Stimulated activated CD8-positive, alpha-beta memory T cell treated with anti-CD3 and anti-CD28 coated beads, Interleukin-2, amount 100 ng/mL, for 1 hour (primary cell): Measurements from ENCODE around the gene LECT2.

Source experiments
- DNase-seq, 2 donors: peaks; one replicate each; pipeline ENCODE4 v3.0.0-alpha.2; 2020; ENCODE audit warnings: low read depth in 2 of 2

Gene LECT2

DNA sequence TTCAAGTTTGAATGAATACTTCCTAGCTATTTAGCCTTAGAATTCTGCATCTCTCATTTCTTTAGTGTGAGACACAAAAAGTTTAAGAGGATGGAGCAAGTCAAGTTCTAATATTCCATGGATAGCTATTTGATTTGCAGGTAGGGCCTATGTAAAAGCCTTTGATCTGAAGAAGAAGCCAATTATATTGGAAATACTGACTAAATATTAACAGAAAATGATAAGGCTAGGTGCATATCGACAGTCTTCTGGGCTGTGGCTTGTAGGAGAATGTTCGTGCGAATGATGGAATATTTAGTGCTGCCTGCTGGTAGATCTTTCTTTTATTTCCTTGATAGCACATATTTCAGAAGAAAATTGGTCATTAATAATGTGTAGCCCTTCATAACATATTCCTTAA lies at the start of gene LECT2:
Gene LECT2, minus strand, starts transcription at position 85 of the 400 bp plus-strand sequence. CDS start 150 bp downstream, outside the sequence.
- no peak for DNase-seq

DNA sequence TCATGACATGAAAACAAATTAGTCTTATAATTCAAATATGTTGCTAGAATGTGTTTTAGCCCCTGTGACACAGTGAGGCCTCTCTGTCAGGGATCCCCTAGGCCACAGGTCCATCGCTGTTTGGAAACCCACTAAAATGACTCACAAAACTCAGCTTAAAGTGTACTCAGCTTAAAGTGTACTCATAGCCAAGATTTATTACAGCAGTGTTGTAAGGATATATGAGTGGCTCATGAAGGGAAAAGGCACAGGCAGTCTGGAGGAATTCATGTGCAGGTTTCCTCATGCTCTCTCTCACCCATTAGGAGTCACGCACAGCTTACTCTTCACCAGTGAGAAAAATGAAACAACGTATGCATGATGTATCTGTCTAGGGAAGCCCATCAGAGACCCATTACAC lies 49.7 kb upstream of the LECT2 start:
- no peak for DNase-seq

DNA sequence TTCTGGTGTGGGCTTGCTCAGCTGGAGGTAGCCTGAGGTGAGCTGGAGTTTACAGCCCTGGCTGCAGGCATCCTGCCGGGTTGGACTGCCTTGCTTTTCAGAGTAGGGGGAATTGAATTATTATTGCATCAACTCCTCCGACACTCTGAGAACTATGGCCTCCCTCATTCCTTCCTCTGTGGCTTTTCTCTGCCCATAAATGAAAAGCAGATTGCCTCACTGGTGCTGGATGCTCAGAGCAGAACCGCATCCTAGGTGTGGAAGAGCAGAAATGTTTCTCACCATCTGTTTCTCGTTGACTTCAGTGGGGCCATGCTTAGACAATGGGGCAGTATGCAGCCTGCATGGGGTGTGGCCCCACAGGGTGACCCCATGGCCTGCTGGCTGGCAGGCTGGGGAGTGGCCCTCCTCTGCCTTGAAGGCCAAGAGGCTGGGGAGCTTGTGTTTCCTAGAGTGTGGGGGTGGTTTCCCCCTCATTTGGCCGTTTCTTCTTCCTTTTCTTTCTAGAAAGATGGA lies 46.7 kb upstream of the LECT2 start:
- DNase-seq, result no peak

DNA sequence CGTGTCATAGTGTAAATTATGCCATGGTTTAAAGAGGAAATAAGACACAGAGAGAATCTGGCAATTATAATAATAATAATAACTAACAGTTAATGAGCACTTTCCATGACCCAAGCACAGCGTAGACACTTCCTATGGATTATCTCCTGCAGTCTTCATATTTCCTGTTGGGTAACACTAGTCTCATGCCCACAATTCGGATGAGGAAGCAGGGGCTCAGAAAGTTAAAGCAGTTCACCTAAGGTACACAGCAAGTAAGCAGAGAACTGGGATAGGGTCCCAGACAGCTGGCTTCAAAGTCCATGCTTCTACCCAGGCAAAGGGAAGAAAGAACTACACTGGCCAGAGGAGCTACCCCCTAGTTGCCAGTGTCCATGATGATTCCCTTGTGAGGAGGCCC lies 46.1 kb upstream of the LECT2 start:
- no peak for DNase-seq

DNA sequence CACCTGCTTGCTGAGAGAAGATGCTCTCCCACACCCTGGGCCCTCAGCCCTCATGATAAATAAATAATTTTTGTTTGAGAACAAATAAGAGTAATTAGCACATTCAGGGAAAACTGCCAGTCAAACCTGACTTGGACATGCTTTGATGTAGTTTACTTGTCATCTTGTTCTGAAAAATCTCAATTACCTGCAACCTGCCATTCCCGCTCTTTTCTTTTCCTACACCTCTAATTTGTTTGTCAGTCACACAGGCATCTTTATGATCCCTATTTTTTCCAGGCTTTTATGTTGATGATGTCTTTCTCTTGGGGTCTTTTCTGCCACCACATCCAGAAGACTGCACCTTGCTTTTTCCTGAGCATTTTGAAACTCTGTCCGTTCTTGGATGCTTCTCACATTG lies 45.4 kb upstream of the LECT2 start:
- no peak for DNase-seq

DNA sequence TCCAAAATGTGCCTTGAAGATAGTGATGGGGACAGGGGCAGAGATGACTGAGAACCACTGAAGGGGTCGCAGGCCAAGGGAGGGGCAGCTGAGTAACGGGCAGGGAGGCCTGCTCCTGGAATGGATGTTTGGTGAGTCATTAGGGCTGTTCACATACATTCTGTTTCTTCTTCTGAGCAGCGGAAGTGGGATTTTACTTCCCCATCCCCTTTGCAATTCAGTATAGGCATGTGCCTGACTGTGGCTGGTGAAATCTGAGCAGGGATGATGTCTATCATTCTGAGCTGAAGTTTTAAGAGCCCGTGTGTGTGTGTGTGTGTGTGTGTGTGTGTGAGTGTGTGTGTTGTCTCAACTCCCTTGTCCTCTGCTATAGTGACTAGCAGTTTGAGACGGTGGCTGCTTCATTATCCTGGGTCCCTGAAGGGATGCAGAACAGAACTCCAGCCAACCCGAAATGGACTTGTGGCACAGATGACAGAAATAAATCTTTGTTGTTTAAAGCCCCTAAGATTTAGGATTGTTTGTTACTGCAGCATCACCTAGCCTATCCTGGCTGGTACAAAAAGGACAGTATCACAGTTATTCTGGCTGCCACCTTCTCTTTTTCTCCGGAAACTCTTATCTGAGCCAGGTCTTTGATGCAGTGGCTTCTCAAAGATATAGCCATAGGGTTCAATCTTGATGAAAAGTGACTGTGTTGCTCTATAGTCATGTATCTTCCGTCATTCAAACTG lies 44.8 kb upstream of the LECT2 start:
- no peak for DNase-seq

DNA sequence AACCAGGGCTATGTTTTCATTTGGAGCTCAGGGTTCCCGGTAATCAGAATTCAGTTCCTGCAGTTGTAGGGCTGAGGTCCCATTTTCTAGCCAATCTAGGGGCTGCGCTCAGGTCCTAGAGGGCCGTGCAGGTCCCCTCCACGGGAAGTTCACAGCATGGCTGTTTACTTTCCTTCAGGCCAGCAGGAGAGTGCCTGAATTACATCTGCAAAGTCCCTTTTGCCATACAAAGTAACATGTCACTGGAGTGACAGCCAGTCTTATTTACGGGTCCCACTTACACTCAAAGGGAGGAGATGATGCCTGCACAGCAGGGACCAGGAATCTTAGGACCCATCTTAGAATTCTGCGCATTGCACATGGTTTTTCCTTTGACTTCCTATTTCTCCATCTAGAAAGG lies 44.1 kb upstream of the LECT2 start:
- DNase-seq, result no peak

DNA sequence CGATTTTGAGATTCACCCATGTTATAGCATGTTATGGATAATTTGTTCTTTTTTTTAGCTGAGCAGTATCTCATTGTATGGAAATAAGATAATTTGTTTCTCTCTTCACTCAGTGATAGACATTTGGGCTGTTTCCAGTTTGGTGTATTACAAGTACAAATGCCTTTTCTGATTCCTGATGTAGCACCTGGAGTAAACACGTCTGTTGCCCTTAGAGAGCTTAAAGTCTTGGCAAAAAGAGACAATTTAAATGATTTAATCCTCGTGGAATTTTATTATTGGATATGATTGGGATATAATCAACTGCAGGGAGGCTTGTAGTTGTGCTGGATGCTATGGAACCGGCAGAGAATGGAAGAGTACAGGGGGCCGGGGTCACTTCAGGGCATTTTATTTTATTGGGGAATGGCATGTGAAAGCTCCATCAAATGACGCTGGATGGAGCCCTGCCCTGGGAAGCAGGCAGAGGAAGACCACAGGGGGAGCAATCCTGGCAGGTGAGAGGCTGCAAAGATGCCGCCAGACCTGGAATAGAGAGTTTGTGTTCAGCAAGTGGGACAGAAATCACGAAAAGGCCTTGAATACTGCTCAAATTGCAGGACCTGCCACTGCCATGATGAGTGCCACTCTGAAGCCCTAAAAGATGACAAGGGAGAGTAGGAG lies 43.0 kb upstream of the LECT2 start:
- DNase-seq, result no peak

DNA sequence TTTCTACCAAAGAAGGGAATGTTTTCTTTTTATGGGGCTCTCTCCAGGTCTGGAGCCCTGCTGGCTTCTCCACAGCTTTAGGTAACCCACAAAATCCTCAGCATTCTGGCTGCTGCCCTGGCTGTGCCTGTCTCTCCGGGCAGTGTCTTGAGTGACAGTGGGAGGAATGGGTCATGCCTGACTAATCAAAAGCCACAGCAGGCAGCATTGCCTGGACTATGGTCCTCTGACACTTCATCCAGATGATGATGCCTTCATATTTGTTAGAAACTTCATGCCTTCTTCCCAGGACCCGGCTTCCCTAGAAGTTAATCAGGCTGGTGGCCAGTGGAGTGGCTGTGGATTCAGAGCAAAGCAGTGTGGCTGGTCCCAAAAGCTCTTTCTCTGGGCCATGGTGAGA lies 41.8 kb upstream of the LECT2 start:
- DNase-seq, result no peak

DNA sequence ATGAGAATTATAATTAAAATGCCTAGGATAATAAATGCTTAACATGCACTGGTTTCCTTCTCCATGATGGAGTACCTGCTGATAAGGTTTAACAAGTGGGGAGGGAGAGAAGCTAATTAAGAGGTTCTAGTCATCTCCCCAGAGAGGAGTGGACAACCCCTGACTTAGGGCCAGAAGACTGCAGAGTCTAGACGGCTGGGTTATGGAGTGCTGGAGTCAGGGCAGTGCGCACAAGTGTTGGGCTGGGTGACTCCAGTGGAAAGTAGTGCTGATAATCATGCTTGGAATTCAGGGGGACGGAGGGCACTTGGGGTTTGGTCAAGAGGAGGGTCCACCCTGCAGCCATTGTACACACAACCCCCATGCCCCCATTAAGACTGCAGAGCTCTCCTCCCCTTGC lies 41.2 kb upstream of the LECT2 start:
- DNase-seq, result no peak

DNA sequence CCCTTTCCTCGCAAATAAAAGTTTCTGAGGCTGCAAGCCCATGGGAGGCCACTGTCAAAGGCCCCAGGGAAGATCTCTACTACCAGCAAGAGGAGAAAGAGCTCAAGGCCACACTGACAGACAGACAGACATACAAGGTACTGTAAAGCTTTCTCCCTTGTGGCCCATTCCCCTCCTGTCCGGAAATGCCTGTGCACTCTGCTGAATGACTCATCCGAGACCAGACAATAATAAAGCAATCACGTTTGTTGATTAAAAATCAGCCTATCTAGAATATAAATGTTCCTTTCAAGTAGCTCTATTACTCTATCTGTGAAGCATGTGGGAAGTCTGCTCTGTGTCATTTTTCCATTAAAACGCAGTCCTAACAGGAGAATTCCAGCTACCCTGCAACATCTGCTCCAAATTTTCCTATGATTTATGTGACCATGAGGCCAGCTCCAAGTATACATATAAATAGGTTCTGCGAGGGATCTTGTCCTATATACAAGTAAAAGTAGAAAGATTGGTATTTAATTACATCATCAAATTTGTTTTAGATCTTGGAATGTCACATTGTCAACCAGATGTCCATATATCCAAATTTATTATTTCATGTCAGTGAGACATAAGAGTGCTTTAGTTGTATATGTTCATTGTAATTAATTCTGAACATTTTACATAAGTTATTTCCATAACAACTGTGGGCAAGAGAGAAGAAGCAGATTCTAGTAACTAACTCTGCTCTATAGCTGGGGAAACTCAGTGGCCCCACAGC lies 39.3 kb upstream of the LECT2 start:
- DNase-seq, result no peak

DNA sequence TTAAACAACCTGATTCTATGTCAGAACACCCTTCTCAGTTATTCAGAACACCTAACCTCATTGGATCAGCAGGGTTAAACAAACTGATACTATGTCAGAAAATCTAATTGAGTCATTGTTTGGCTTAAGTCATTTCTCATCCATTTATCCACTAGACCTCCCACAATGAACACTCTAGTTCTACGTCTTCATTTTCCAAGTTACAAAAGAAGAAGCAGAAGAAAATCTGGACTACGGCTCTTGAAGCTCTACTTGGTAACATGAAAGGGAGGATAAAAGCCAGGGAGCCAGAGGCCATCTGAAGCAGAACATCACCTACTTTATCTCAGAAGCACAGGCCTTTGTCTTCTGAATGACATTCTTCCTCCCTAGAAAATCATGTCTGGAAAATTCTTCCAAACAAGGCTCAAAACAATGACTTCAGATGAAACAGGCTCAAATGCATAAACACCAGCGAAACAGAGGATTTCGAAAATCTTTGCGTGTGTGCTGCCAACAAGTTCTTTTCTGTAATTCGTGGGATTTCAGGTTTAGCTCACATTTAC lies 38.6 kb upstream of the LECT2 start:
- DNase-seq, result no peak

DNA sequence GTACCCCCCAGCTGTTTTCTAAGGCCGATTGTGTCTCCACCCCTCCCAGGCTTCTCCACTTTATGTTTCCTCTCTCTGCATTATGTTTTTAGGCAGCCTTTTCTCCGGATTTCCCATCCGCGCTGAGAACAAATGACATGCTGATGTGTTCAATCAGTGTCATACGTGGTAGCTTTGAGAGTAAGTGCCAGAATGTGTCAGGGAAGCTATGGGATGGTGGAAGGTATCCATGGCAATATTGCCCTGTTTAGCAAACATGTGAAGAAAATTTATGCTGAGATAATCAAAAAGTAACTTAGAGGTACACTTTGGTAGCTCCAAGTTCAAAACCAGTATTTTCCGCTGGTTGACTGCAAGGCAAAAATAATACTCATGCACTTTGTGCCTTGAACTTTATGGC lies 36.6 kb upstream of the LECT2 start:
- DNase-seq, result no peak

DNA sequence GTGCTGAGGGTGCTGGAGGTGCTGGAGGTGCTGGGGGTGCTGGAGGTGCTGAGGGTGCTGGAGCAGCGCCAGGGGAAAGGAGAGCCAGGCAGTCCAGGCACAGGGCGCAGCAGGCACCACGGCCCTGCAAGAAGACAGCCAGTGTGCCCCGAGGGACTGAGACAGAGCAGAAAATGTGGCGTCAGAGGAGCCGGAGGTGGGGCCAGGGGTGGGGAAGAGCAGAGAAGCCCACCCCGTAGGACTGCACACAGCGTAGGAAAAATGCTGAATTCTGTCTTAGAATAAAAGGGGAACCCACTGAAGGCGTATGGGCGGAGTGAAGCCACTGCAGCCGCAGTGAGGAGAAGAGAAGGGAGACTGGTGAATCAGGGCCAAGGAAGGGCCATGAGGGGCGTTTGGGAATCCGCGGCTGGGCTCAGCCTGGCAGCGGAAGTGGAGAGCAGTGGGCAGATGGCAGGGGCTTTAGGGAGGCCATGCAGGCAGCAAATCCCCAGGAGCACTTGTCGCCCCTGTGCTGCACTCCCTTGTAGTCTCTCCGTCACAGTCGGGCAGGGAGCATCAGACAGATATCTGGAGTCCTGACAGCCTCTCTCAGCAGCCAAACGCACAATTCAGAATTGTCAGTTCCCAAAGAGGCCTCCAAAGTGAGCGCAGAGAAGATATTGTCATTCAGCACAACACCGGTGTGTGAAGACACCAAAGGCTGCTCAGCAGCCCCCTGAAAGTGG lies 35.9 kb upstream of the LECT2 start:
- DNase-seq, result no peak

DNA sequence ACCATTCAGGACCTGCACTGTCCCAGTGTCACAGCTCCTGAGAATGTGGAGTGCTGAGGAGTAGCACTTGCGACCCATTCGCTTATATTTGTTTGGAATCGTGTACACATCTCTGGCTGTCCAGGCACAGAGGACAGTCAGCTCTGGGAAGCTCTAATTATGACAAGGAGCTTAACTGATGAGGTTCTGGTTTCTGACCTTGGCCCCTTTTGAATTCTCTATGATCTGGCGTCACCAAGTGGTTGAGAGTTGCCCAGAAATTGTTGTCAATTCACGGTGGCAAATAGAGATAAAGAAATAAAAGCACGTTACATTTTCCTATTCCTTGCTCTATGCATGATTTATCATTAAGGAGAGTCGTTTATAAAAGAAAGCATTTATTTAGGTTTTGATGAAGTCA lies 34.9 kb upstream of the LECT2 start:
- no peak for DNase-seq

DNA sequence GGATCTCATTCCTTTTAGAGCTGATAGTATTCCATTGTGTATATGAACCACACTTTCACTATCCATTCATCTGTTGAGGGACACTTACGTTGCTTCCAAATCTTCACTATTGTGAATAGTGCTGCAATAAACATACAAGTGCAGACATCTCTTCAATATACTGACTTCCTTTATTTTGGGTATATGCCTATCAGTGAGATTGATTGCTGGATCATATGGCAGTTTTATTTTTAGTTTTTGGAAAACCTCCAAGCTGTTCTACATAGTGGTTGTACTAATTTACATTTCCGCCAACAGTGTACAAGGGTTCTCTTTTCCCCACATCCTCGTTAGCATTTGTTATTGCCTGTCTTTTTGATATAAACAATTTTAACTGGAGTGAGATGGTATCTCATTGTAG lies 33.8 kb upstream of the LECT2 start:
- no peak for DNase-seq

DNA sequence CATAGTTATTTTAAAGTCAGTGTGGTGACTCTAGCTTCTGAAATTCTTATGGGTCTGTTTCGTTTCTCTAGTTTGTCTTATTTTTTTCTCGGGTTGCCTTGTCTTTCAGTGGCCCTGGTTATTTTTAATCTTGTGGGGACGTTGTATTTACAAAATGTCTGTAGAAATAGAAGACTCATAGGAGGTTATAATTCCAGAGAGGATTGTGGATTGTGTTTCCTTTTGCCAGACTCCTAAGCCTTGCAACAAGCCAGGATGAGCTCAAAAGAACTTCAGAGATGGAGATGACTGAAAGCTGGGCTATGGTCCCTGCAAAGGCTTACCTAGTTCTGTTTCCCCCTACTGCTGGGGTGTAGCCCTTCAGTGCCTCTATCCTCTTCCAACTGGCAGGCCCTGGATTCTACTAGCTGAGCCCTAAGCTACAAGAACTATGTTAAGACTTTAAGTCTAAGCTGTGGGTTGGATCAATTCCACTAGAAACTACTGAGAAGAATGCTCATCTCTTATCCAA lies 32.2 kb upstream of the LECT2 start:
- no peak for DNase-seq

DNA sequence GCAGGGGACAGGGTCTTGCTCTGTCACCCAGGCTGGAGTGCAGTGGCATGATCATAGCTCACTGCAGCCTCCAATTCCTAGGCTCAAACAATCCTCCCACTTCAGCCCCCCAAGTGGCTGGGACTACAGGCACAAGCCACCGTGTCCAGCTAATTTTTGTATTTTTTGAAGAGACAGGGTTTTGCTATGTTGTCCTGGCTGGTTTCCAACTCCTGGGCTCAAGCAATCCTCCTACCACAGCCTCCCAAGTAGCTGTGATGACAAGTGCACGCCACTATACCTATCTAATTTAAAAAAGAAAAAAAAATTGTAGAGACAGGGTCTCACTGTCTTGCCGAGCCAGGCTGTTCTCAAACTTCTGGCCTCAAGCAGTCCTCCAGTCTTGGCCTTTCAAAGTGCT lies 31.6 kb upstream of the LECT2 start:
- no peak for DNase-seq

DNA sequence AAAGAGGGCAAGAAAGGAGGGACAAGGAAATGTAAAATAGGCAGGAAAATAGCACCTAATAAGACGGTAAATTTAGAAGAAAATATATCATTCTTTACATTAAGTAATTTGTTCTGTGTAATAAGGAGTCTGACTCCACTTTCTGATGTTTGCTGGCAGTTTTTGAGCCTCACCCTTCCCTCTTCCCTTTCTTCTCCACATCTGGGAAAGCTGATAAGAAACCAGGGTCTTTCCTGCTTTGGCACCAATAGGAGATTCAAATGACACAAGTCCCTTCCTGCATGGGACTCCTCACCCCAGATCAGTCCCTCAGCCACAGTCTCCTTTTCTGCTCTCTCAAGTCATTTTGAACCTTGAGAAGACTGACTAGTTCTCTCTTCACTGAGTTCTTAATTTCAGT lies 31.2 kb upstream of the LECT2 start:
- no peak for DNase-seq

DNA sequence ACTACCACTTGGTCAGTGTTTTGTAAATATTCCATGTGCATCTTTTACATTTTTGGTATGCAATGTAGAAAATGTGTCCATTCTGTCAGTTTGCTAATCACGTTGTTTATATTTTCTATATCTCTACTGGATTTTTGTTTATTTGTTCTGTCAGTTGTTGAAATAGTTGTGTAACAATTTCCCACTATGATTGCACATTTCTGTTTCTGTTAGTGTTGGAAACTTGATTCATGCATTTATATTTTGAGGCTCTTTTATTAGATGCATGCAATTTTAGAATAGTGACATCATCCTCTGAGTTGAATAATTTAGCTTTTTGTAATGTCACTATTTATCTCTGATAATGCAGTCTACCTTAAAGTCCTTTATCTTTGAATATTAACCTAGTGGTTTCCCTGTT lies 25.8 kb upstream of the LECT2 start:
- DNase-seq, result no peak

DNA sequence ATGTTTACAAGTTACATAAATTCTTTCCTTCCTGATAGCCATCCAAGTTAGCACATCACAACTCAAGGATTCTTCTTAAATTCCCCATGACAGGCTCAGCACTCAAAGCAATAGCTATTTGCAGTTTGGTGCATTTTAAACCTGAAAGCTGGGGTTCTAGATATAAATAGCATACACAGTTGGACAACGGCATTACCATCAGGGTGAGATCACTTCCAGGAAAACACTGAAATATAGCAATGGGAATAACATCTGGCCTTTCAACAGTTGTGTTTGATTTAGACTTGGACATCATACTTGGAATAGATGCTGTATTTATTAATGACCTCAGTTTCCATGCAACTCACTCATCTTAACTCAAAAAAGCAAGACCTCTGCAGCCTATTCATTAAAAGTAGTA lies 24.7 kb upstream of the LECT2 start:
- DNase-seq, result no peak

DNA sequence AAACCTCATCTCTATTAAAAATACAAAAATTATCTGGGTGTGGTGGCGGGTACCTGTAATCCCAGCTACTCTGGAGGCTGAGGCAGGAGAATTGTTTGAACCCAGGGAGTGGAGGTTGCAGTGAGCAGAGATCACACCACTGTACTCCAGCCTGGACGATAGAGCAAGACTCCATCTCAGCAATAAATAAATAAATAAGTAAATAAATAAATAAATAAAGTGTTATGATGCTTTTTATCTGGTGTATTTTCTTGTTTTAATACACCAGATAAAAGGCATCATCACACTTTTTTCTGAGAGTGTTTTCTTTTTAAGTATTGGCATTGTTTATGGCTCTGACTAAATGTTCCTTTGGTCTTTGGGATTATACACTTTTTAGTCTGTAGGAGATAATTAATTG lies 24.2 kb upstream of the LECT2 start:
- DNase-seq, result no peak
